DND-41 (cell line): ENCODE data around the gene EDNRA.
A peak's percentile ranks its signal among the peaks of the same experiment; 100 is the strongest.

Experiments
- ATAC-seq: fragments of 200-7000 bp; cut with Tn5 transposase; 3 replicates; pipeline ENCODE4 v1.9.1; 2021; ENCODE audit warnings: low read depth; ENCODE audit not compliant: insufficient read depth
- DNase-seq: peaks from one replicate; pipeline ENCODE4 v3.0.0-alpha.2; 2020
- H2AFZ ChIP-seq: 2 replicates; pipeline ENCODE4 v1.6.0; 2012; ENCODE audit warnings: low read depth, low read length
- H3K27ac ChIP-seq: 2 replicates; pipeline ENCODE4 v1.5.1; 2012; ENCODE audit warnings: low read length, inconsistent platforms
- H3K27me3 ChIP-seq: fragments of 200-600 bp; sonication (generic); 2 replicates; pipeline ENCODE4 v1.6.0; 2012; ENCODE audit warnings: low read length, mild to moderate bottlenecking, inconsistent platforms; ENCODE audit not compliant: insufficient read depth, poor library complexity
- H3K36me3 ChIP-seq: 2 replicates; pipeline ENCODE4 v1.5.1; 2012; ENCODE audit warnings: low read length, inconsistent platforms; ENCODE audit not compliant: insufficient read depth
- H3K4me1 ChIP-seq: 2 replicates; pipeline ENCODE4 v1.5.1; 2012; ENCODE audit warnings: mild to moderate bottlenecking, low read length; ENCODE audit not compliant: insufficient read depth
- H3K4me2 ChIP-seq: 2 replicates; pipeline ENCODE4 v1.6.0; 2012; ENCODE audit warnings: mild to moderate bottlenecking, moderate library complexity, low read length, inconsistent platforms; ENCODE audit not compliant: insufficient read depth
- H3K4me3 ChIP-seq, 2 experiments: fragments of 200-600 bp in 1 of 2; shearing (Covaris generic) in 1 of 2; 2 replicates each; pipeline ENCODE4 v1.5.1; 2012 to 2016; ENCODE audit warnings: inconsistent platforms in 2 of 2, low read length in 2 of 2, mild to moderate bottlenecking in 2 of 2, low read depth in 1 of 2, moderate library complexity in 1 of 2
- H3K79me2 ChIP-seq: 2 replicates; pipeline ENCODE4 v1.6.0; 2012; ENCODE audit warnings: low read length, inconsistent platforms; ENCODE audit not compliant: insufficient read depth
- H3K9ac ChIP-seq: 2 replicates; pipeline ENCODE4 v1.6.0; 2012; ENCODE audit warnings: low read depth, mild to moderate bottlenecking, inconsistent platforms, low read length, moderate library complexity
- H3K9me3 ChIP-seq: 2 replicates; pipeline ENCODE4 v1.5.1; 2012; ENCODE audit warnings: low read length, moderate library complexity, mild to moderate bottlenecking, inconsistent platforms; ENCODE audit not compliant: insufficient read depth, severe bottlenecking
- H4K20me1 ChIP-seq: 2 replicates; pipeline ENCODE4 v1.6.0; 2012; ENCODE audit warnings: low read length; ENCODE audit not compliant: insufficient read depth
- EZH2 ChIP-seq: IDR thresholded peaks from 3 replicates; pipeline ENCODE4 v1.6.1; 2012; ENCODE audit warnings: borderline replicate concordance, low read depth, mild to moderate bottlenecking, moderate library complexity, low read length, inconsistent platforms; ENCODE audit not compliant: severe bottlenecking
- TF ChIP-seq, protein P1 (sequence below): IDR thresholded peaks from 2 replicates; pipeline ENCODE4 v1.5.1; 2012; ENCODE audit warnings: borderline replicate concordance, low read length, moderate library complexity, mild to moderate bottlenecking; ENCODE audit not compliant: poor library complexity, severe bottlenecking; ENCODE audit errors: extremely low read depth

The EDNRA gene

DNA sequence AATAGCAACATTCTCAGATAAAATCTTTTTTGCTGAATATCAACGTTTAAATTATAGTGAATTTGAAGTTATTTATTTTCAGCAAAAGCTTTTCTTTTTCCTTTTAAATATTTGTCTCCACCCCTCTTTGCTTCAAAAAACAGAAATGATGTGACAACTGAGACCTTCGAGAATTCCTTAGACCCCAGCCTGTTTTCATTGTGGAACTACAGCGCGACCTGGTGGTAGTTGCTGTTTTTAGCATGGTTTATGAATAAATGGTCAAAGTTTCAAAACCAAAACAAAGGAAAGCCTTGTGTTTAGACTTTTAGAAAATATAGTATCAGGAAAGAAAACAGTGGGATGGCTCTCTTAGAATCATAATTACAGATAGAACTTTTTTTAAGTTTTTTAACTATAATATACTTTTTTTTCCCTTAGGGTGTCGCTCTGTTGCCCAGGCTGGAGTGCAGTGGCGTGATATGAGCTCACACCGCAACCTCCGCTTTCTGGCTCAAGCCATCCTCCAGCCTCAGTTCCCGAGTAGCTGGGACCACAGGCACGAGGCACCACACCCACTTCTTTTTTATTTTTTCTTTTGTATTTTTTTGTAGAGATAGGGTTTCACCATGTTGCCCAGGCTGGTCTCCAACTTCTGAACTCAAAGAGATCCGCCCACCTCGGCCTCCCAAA, 109.5 kb downstream of the EDNRA start:
- Histone ChIP-seq H3K4me3 (no peak overlapping the region), H3K79me2 (no peaks in the 10 kb centered on the region), H3K4me2 (no peak overlapping the region), H3K36me3 (no peaks in the 10 kb centered on the region), H3K9me3 (no peaks in the 10 kb centered on the region), H3K27ac (no peak overlapping the region), H3K9ac (no peak overlapping the region), H4K20me1 (no peaks in the 10 kb centered on the region), H3K4me1 (no peaks in the 10 kb centered on the region), H3K27me3 (peaks cover 3% of the 10 kb centered on the region), H2AFZ (no peak overlapping the region)
- ATAC-seq (peak; percentile 70; the same call in 2 of the 3 replicates), DNase-seq (peak; percentile 49)
- no peak for TF ChIP-seq EZH2
- TF ChIP-seq, protein P1, sequence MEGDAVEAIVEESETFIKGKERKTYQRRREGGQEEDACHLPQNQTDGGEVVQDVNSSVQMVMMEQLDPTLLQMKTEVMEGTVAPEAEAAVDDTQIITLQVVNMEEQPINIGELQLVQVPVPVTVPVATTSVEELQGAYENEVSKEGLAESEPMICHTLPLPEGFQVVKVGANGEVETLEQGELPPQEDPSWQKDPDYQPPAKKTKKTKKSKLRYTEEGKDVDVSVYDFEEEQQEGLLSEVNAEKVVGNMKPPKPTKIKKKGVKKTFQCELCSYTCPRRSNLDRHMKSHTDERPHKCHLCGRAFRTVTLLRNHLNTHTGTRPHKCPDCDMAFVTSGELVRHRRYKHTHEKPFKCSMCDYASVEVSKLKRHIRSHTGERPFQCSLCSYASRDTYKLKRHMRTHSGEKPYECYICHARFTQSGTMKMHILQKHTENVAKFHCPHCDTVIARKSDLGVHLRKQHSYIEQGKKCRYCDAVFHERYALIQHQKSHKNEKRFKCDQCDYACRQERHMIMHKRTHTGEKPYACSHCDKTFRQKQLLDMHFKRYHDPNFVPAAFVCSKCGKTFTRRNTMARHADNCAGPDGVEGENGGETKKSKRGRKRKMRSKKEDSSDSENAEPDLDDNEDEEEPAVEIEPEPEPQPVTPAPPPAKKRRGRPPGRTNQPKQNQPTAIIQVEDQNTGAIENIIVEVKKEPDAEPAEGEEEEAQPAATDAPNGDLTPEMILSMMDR, result peak; percentile 77

DNA sequence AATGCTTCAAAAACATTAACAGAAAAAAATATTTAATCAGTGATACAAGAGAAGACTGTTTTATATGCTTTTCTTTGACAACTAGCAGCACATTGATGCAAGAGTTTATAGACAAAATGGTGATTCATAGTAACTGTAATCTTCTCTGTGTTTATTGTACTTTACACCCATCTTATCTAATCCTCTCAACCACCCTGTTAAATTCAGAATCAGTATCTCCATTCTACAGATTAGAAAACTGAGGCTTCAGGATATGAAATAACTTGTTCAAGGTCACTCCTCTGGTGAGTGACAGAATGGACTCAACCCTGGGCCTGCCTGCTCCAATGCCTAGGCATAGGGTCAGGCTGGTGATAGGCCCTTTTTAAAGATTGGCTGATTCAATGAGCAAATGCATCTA, 110.2 kb downstream of the EDNRA start:
- H4K20me1 ChIP-seq, result no peaks in the 10 kb centered on the region
- no peak overlapping the region for H3K9ac ChIP-seq
- no peaks in the 10 kb centered on the region for H3K79me2 ChIP-seq
- TF ChIP-seq EZH2, result no peak
- TF ChIP-seq, protein P1, result no peak
- H3K4me3 ChIP-seq, result no peak overlapping the region
- no peak overlapping the region for H3K4me2 ChIP-seq
- no peaks in the 10 kb centered on the region for H3K9me3 ChIP-seq
- no peak overlapping the region for H3K27ac ChIP-seq
- no peak for ATAC-seq
- H2AFZ ChIP-seq, result no peak overlapping the region
- no peak for DNase-seq
- no peaks in the 10 kb centered on the region for H3K36me3 ChIP-seq
- H3K27me3 ChIP-seq, result peaks cover 3% of the 10 kb centered on the region
- H3K4me1 ChIP-seq, result no peaks in the 10 kb centered on the region

DNA sequence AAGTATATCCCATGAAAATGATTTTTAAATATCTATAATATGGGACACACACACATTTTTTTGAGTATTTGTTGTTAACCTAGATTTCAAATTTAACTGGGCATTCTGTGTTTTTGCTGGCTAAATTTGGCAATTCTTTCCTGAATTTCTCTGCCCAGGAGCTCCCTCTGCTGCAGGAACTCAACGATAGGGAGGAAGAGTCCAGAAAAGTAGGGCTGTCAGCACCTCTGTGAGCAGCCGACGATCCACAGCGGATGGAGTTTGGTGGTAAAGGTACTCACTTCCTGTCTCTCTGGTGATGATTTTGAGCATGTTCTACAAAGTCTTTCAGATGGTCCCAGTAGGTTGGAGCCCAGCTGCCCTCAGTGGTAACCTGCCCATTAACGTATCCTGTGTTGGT, 113.2 kb downstream of the EDNRA start:
- Histone ChIP-seq H3K36me3 (no peaks in the 10 kb centered on the region), H3K4me2 (no peak overlapping the region), H4K20me1 (no peaks in the 10 kb centered on the region), H3K9me3 (no peaks in the 10 kb centered on the region), H2AFZ (no peak overlapping the region), H3K27ac (no peak overlapping the region), H3K79me2 (no peaks in the 10 kb centered on the region), H3K4me3 (no peak overlapping the region), H3K4me1 (no peaks in the 10 kb centered on the region), H3K27me3 (peaks cover 3% of the 10 kb centered on the region), H3K9ac (no peak overlapping the region)
- ATAC-seq (no peak), DNase-seq (no peak)
- no peak for TF ChIP-seq EZH2
- TF ChIP-seq, protein P1, result peak; percentile 6
